Measurements from ENCODE around the gene OAS2. TPM values are rescaled to one million over a fixed set of nuclear protein-coding genes. Genes with fewer than 3 reads are reported as not detected.

The OAS2 gene
- 36.6 TPM for total RNA-seq
- long read RNA-seq, full-length matches to known transcripts = 18 of 29 reads
- long read RNA-seq, partial matches to known transcripts = 7 of 29 reads
- long read RNA-seq, other reads (novel, unspliced or antisense) = 4 of 29 reads

- DNase-seq (ENCODE audit: low spot score) = no peak
Measured at GRCh38 chr12:112978163-112979040, at the start of gene OAS2. TSS of gene OAS2 (plus strand) at chr12:112978519. CDS start at chr12:112978609, 90 bp downstream.

GRCh38 chr12:112928978-112929377, 49.3 kb upstream of the OAS2 start:
- DNase-seq (ENCODE audit: low spot score) = no peak

- no peak for DNase-seq (ENCODE audit: low spot score)
Measured at GRCh38 chr12:112929715-112930114, 48.6 kb upstream of the OAS2 start.

GRCh38 chr12:112930350-112930749, 48.0 kb upstream of the OAS2 start:
- no peak for DNase-seq (ENCODE audit: low spot score)

- DNase-seq (ENCODE audit: low spot score) = no peak
Measured at GRCh38 chr12:112932485-112933128, 45.7 kb upstream of the OAS2 start.

- no peak for DNase-seq (ENCODE audit: low spot score)
Measured at GRCh38 chr12:112933129-112933505, 45.2 kb upstream of the OAS2 start.

- DNase-seq (ENCODE audit: low spot score) = no peak
Measured at GRCh38 chr12:112936264-112936663, 42.1 kb upstream of the OAS2 start.

GRCh38 chr12:112936927-112937326, 41.4 kb upstream of the OAS2 start:
- no peak for DNase-seq (ENCODE audit: low spot score)

- DNase-seq (ENCODE audit: low spot score) = peak; percentile 94
Measured at GRCh38 chr12:112937741-112938719, 40.3 kb upstream of the OAS2 start, which contains the start of gene OAS3. TSS of gene OAS3 (plus strand) at chr12:112938474. CDS start at chr12:112938531, 57 bp downstream.

GRCh38 chr12:112938751-112939150, 39.6 kb upstream of the OAS2 start:
- no peak for DNase-seq (ENCODE audit: low spot score)

- no peak for DNase-seq (ENCODE audit: low spot score)
Measured at GRCh38 chr12:112939761-112940381, 38.4 kb upstream of the OAS2 start.

GRCh38 chr12:112941528-112942335, 36.6 kb upstream of the OAS2 start:
- no peak for DNase-seq (ENCODE audit: low spot score)

GRCh38 chr12:112942572-112942971, 35.7 kb upstream of the OAS2 start:
- DNase-seq (ENCODE audit: low spot score) = no peak

GRCh38 chr12:112944024-112944690, 34.2 kb upstream of the OAS2 start:
- DNase-seq (ENCODE audit: low spot score) = no peak

GRCh38 chr12:112945515-112945914, 32.8 kb upstream of the OAS2 start:
- no peak for DNase-seq (ENCODE audit: low spot score)

- DNase-seq (ENCODE audit: low spot score) = no peak
Measured at GRCh38 chr12:112946236-112947000, 31.9 kb upstream of the OAS2 start.

- no peak for DNase-seq (ENCODE audit: low spot score)
Measured at GRCh38 chr12:112947314-112947713, 31.0 kb upstream of the OAS2 start.

- DNase-seq (ENCODE audit: low spot score) = no peak
Measured at GRCh38 chr12:112947761-112948160, 30.6 kb upstream of the OAS2 start.

Data from mesenteric fat pad (tissue), 1 donor.